Lower leg skin (tissue), 3 donors: Measurements from ENCODE around the gene GAGE1.
"Not testable (repeated sequence)": the region's sequence is repeated elsewhere in the genome, so short reads cannot be mapped to it uniquely, and the experiment has no call there.

Experiments
- CTCF ChIP-seq, 3 donors: fragments of 450-650 bp; IDR thresholded peaks; one replicate each; pipeline ENCODE4 v1.5.1; 2016; ENCODE audit warnings: antibody characterized with exemption in 3 of 3, mild to moderate bottlenecking in 3 of 3, moderate library complexity in 2 of 3
- POLR2A ChIP-seq, 2 donors: fragments of 450-650 bp; IDR thresholded peaks; one replicate each; pipeline ENCODE4 v1.6.1; 2016 to 2017; ENCODE audit warnings: antibody characterized with exemption in 2 of 2, mild to moderate bottlenecking in 1 of 2, moderate library complexity in 1 of 2

DNA sequence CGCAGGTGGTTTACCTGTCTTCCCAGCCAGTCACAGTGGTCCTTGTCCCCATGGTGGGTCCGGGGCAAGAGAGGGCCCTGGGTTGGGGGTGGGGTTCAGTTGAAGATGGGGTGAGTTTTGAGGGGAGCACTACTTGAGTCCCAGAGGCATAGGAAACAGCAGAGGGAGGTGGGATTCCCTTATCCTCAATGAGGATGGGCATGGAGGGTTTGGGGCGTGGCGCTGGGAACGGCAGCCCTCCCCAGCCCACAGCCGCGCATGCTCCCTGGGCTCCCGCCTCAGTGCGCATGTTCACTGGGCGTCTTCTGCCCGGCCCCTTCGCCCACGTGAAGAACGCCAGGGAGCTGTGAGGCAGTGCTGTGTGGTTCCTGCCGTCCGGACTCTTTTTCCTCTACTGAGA is at the start of gene GAGE1:
- TF ChIP-seq POLR2A, CTCF (IDR thresholded peaks at IDR 0.05): not testable (repeated sequence)
